Measurements from ENCODE around the gene RCC1.

DNA sequence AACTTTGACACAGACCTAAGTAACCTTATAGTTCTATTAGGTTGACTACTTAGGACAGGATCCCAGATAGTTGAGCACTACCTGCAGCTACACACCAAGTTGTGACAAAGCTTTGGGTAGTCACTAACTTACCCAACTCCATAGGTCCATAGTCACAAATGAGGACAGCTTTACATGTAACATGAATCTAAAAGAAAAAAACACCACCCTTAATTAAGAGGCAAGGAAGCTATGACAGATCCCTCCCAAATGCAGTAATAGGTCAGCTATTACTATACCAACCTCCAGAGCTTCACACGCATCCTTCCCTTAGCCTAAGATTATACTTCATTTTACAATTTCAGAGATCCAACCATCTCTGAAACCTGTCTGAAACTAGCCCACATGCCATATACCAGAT, 73.6 kb downstream of the RCC1 start:
- no peak for TF ChIP-seq GATA3 (IDR thresholded peaks at IDR 0.05; ENCODE audit: low read depth, low read length)
- no peak for TF ChIP-seq GATA2 (IDR thresholded peaks at IDR 0.05; ENCODE audit: low read depth, low read length)
